Measurements from ENCODE around the gene RINL.

GRCh38 chr19:38917921-38918491, 39.9 kb upstream of the RINL start:
- TF ChIP-seq CTCF (conservative IDR thresholded peaks at IDR 0.05; ENCODE audit: low read depth, low read length): no peak
- no peak for TF ChIP-seq EZH2 (IDR thresholded peaks at IDR 0.05; ENCODE audit: borderline replicate concordance, low read depth, low read length, poor library complexity, severe bottlenecking)

Measured in A673 (cell line).